CD14-positive monocyte (primary cell): ENCODE results near the gene SERPINA5. TPM values are rescaled to one million over a fixed set of nuclear protein-coding genes. Genes with fewer than 3 reads are reported as not detected.

Source experiments
- DNase-seq, 3 donors: peaks; one replicate each; pipeline ENCODE4 v3.0.0-alpha.2; 2011 to 2022
- H2AFZ ChIP-seq: 2 replicates; pipeline ENCODE4 v1.6.0; 2012; ENCODE audit warnings: mild to moderate bottlenecking, low read depth, low read length, inconsistent platforms; ENCODE audit not compliant: insufficient read depth, poor library complexity, severe bottlenecking
- H3K27ac ChIP-seq, 2 donors: 1 replicate in 1 of 2; 2 replicates in 1 of 2; pipeline ENCODE4 v1.5.1; 2012 to 2013; ENCODE audit warnings: low read length in 2 of 2, control low read depth in 1 of 2, inconsistent platforms in 1 of 2, low read depth in 1 of 2, mild to moderate bottlenecking in 1 of 2
- H3K27me3 ChIP-seq, 2 donors: one replicate each; pipeline versions ENCODE4 v1.6.0 to v1.6.1; 2011 to 2013; ENCODE audit warnings: low read length in 2 of 2; ENCODE audit not compliant: control insufficient read depth in 2 of 2, insufficient read depth in 2 of 2
- H3K36me3 ChIP-seq, 2 donors: replicated peaks in 1 of 2; 1 replicate in 1 of 2; 2 replicates in 1 of 2; pipeline versions ENCODE4 v1.5.1 to v1.6.1; 2012 to 2013; ENCODE audit warnings: low read length in 2 of 2, control low read depth in 1 of 2, inconsistent platforms in 1 of 2, mild to moderate bottlenecking in 1 of 2; ENCODE audit not compliant: insufficient read depth in 2 of 2, control insufficient read depth in 1 of 2
- H3K4me1 ChIP-seq, 2 donors: 1 replicate in 1 of 2; 2 replicates in 1 of 2; pipeline versions ENCODE4 v1.5.1 to v1.6.1; 2012 to 2013; ENCODE audit warnings: low read length in 2 of 2, control low read depth in 1 of 2, inconsistent platforms in 1 of 2, mild to moderate bottlenecking in 1 of 2, moderate library complexity in 1 of 2; ENCODE audit not compliant: insufficient read depth in 2 of 2, control insufficient read depth in 1 of 2
- H3K4me2 ChIP-seq: replicated peaks from 2 replicates; pipeline ENCODE3; 2012; ENCODE audit warnings: low read length, moderate library complexity, mild to moderate bottlenecking; ENCODE audit not compliant: poor library complexity, severe bottlenecking; ENCODE audit errors: extremely low read depth
- H3K4me3 ChIP-seq, 3 experiments: fragments of 200-600 bp in 1 of 3; sonication (generic) in 1 of 3; replicated peaks in 1 of 3; 1 replicate in 2 of 3; 2 replicates in 1 of 3; pipeline ENCODE4 v1.5.1; 2011 to 2013; ENCODE audit warnings: low read length in 3 of 3, mild to moderate bottlenecking in 3 of 3, control low read depth in 2 of 3, low read depth in 2 of 3, inconsistent platforms in 1 of 3, moderate library complexity in 1 of 3
- H3K79me2 ChIP-seq: 2 replicates; pipeline ENCODE4 v1.6.0; 2012; ENCODE audit warnings: mild to moderate bottlenecking, control low read depth, inconsistent platforms, low read length, moderate library complexity; ENCODE audit not compliant: insufficient read depth
- H3K9ac ChIP-seq: 2 replicates; pipeline ENCODE4 v1.6.0; 2017; ENCODE audit warnings: low read length, mild to moderate bottlenecking; ENCODE audit not compliant: insufficient read depth, poor library complexity, severe bottlenecking
- H3K9me3 ChIP-seq, 2 donors: replicated peaks in 1 of 2; 1 replicate in 1 of 2; 2 replicates in 1 of 2; pipeline versions ENCODE4 v1.5.1 to v1.6.1; 2012 to 2013; ENCODE audit warnings: low read length in 2 of 2, control low read depth in 1 of 2; ENCODE audit not compliant: control insufficient read depth in 1 of 2, insufficient read depth in 1 of 2
- H4K20me1 ChIP-seq: 2 replicates; pipeline ENCODE4 v1.6.0; 2012; ENCODE audit warnings: mild to moderate bottlenecking, low read length, control low read depth, moderate library complexity; ENCODE audit not compliant: insufficient read depth
- H3K27ac Mint-ChIP-seq, 7 donors: one replicate each; pipeline ENCODE4 v1.8.0; 2020; ENCODE audit warnings: mild to moderate bottlenecking in 7 of 7, mixed read lengths in 7 of 7, moderate library complexity in 6 of 7, inconsistent platforms in 2 of 7
- H3K27me3 Mint-ChIP-seq, 3 donors: one replicate each; pipeline ENCODE4 v1.8.0; 2021 to 2022; ENCODE audit warnings: low read depth in 3 of 3, mild to moderate bottlenecking in 3 of 3, mixed read lengths in 3 of 3, moderate library complexity in 3 of 3, inconsistent platforms in 1 of 3
- H3K36me3 Mint-ChIP-seq, 2 donors: one replicate each; pipeline ENCODE4 v1.8.0; 2020; ENCODE audit warnings: mixed read lengths in 2 of 2, inconsistent platforms in 1 of 2, mild to moderate bottlenecking in 1 of 2
- H3K4me1 Mint-ChIP-seq: one replicate; pipeline ENCODE4 v1.8.0; 2020; ENCODE audit warnings: mild to moderate bottlenecking, mixed read lengths
- H3K4me3 Mint-ChIP-seq, 2 donors: one replicate each; pipeline ENCODE4 v1.8.0; 2020; ENCODE audit warnings: mild to moderate bottlenecking in 2 of 2, mixed read lengths in 2 of 2, moderate library complexity in 1 of 2
- H3K9me3 Mint-ChIP-seq, 7 donors: one replicate each; pipeline ENCODE4 v1.8.0; 2020 to 2022; ENCODE audit warnings: mixed read lengths in 7 of 7, mild to moderate bottlenecking in 6 of 7, moderate library complexity in 6 of 7, inconsistent platforms in 2 of 7
- whole genome bisulfite sequencing: methylation state at CpG from one replicate; pipeline ENCODE4 v1.1.5; 2013; ENCODE audit warnings: missing lambda C conversion rate; ENCODE audit not compliant: insufficient coverage; 5-methylcytosine and 5-hydroxymethylcytosine counted together
- intact Hi-C, 2 donors: fragments of 100-400 bp; cut with micrococcal nuclease; formaldehyde crosslinking; loops; one replicate each; pipeline versions ENCODE4 v1.15.0 to v1.15.1; 2023
- polyA plus RNA-seq, 3 donors: library from polyadenylated mRNA; depleted of rRNA in 1 of 3; unstranded in 2 of 3; stranded (reverse) in 1 of 3; fragments of 300-500 nt in 2 of 3; fragments of >200 nt in 1 of 3; fragmentation: Illumina TruSeq in 2 of 3; gene quantifications; 1 replicate in 2 of 3; 2 replicates in 1 of 3; pipeline ENCODE4 v1.2.3, GENCODE V29; 2012 to 2021
- TF ChIP-seq, protein P1 (sequence below): fragments of 200-600 bp; IDR thresholded peaks from one replicate; pipeline ENCODE4 v1.8.0; 2022; ENCODE audit warnings: antibody characterized with exemption, mild to moderate bottlenecking

The SERPINA5 gene
- polyA plus RNA-seq, 3 donors = not detected

DNA sequence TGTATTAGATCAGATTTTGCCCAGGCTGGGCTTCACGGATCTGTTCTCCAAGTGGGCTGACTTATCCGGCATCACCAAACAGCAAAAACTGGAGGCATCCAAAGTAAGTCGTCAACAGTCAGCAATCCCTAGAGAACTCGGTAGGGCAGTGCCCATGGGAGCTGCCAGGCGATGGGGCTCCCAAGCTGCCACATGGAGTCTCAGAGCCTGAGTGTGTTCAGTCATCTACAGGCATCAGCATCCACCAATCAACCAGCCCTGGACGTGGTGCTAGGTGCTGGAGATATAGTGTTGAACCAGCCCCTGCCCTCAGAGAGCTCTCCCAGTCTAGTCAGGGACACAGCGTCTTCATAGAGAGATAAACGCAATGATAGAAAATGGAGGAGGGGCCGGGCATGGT is 13.0 kb upstream of the SERPINA5 start:
- Histone ChIP-seq H3K9ac (no peak overlapping the region), H3K79me2 (no peaks in the 10 kb centered on the region), H3K27me3 (no peaks in the 10 kb centered on the region), H3K9me3 (no peaks in the 10 kb centered on the region), H2AFZ (no peak overlapping the region), H3K27ac (no peak overlapping the region), H4K20me1 (no peaks in the 10 kb centered on the region), H3K4me2 (no peak overlapping the region), H3K36me3 (no peaks in the 10 kb centered on the region), H3K4me3 (no peak overlapping the region), H3K4me1 (no peaks in the 10 kb centered on the region)
- intact Hi-C loops = no loop called here
- WGBS = 94% methylated on average over 6 of the region's 9 CpGs
- no peak overlapping the region for H3K4me3 Mint-ChIP-seq
- no peak overlapping the region for H3K27ac Mint-ChIP-seq
- no peak for DNase-seq
- H3K27me3 Mint-ChIP-seq = peaks cover 0 to 9% (median 4%) of the 10 kb centered on the region in 3 donors
- TF ChIP-seq, protein P1, sequence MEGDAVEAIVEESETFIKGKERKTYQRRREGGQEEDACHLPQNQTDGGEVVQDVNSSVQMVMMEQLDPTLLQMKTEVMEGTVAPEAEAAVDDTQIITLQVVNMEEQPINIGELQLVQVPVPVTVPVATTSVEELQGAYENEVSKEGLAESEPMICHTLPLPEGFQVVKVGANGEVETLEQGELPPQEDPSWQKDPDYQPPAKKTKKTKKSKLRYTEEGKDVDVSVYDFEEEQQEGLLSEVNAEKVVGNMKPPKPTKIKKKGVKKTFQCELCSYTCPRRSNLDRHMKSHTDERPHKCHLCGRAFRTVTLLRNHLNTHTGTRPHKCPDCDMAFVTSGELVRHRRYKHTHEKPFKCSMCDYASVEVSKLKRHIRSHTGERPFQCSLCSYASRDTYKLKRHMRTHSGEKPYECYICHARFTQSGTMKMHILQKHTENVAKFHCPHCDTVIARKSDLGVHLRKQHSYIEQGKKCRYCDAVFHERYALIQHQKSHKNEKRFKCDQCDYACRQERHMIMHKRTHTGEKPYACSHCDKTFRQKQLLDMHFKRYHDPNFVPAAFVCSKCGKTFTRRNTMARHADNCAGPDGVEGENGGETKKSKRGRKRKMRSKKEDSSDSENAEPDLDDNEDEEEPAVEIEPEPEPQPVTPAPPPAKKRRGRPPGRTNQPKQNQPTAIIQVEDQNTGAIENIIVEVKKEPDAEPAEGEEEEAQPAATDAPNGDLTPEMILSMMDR = no peak
- peaks cover 0 to 14% (median 2%) of the 10 kb centered on the region in 7 donors for H3K9me3 Mint-ChIP-seq
- H3K4me1 Mint-ChIP-seq = no peaks in the 10 kb centered on the region
- no peaks in the 10 kb centered on the region for H3K36me3 Mint-ChIP-seq

DNA sequence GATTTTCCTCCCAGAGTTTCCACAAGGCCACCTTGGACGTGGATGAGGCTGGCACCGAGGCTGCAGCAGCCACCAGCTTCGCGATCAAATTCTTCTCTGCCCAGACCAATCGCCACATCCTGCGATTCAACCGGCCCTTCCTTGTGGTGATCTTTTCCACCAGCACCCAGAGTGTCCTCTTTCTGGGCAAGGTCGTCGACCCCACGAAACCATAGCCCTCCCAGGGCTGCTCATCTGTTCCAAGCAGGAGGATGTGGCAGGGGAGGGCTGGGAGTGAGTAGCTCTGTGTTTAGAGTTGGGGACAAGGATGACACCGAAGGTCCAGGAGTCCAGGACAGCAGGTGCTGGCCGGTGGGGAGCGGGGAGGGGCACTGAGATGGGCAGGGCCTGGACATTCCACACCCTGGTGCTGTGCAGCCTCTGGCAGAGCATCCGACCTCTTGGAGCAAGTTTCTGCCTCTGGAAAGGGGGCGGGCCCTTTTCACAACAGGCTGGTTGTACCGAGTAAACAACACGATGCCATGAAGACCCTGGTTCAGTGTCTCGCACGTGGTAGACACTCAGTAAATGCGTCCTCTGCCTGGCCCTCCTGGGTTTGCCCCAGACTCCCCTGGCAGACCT is 11.7 kb upstream of the SERPINA5 start:
- Histone ChIP-seq H4K20me1 (no peaks in the 10 kb centered on the region), H3K36me3 (no peaks in the 10 kb centered on the region), H3K79me2 (no peaks in the 10 kb centered on the region), H3K9ac (no peak overlapping the region), H3K4me2 (no peak overlapping the region), H2AFZ (no peak overlapping the region), H3K27ac (no peak overlapping the region), H3K4me1 (no peaks in the 10 kb centered on the region), H3K27me3 (no peaks in the 10 kb centered on the region), H3K4me3 (no peak overlapping the region), H3K9me3 (no peaks in the 10 kb centered on the region)
- peaks cover 0 to 7% (median 6%) of the 10 kb centered on the region in 3 donors for H3K27me3 Mint-ChIP-seq
- intact Hi-C loops = no loop called here
- H3K36me3 Mint-ChIP-seq = no peaks in the 10 kb centered on the region
- TF ChIP-seq, protein P1 = no peak
- H3K4me3 Mint-ChIP-seq = no peak overlapping the region
- no peaks in the 10 kb centered on the region for H3K4me1 Mint-ChIP-seq
- 95% methylated on average over 20 of the region's 20 CpGs for WGBS
- peaks cover 0 to 11% (median 2%) of the 10 kb centered on the region in 7 donors for H3K9me3 Mint-ChIP-seq
- DNase-seq = no peak
- H3K27ac Mint-ChIP-seq = no peak overlapping the region
